ENCODE data around the gene FPR2. TPM values are rescaled to one million over a fixed set of nuclear protein-coding genes. Genes with fewer than 3 reads are reported as not detected.

The FPR2 gene
- total RNA-seq, 1 experiment from 2014 or later = 0.05 TPM

DNA sequence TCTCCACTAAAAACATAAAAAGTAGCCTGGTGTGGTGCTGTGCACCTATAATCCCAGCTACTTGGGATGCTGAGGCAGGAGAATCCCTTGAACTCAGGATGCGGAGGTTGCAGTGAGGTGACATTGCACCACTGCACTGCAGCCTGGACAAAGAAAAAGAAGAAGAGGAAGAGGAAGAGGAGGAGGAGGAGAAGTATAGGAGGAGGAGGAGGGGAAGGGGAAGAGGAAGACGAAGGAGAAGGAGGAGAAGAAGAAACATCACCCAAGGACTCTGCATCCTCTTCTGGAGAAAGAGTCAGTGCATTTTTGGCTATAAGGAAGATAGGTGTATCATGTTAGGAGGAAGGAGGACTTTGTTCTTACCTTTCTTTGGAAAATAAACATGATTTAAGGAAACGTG lies 21.0 kb downstream of the FPR2 start:
- DNase-seq (ENCODE audit: low read depth) = no peak

DNA sequence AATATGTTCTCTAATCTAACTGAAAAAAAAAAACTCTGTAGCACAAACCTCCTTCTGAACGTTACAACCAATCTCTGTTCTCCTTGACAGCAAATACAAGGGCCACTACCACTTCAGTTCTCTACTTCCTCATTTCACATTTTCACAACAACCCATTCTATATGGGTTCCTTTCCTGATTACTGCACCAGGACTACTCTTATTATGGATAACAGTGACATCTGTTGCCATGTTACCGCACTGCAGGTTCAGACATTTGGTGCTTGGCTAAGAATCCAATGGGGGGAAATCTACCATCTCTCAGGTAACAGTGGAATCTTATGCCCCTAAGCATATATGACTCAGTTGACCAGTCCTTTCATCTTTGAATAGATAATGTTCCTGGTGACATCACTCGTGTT lies 22.4 kb downstream of the FPR2 start:
- DNase-seq (ENCODE audit: low read depth) = peak; percentile 3

DNA sequence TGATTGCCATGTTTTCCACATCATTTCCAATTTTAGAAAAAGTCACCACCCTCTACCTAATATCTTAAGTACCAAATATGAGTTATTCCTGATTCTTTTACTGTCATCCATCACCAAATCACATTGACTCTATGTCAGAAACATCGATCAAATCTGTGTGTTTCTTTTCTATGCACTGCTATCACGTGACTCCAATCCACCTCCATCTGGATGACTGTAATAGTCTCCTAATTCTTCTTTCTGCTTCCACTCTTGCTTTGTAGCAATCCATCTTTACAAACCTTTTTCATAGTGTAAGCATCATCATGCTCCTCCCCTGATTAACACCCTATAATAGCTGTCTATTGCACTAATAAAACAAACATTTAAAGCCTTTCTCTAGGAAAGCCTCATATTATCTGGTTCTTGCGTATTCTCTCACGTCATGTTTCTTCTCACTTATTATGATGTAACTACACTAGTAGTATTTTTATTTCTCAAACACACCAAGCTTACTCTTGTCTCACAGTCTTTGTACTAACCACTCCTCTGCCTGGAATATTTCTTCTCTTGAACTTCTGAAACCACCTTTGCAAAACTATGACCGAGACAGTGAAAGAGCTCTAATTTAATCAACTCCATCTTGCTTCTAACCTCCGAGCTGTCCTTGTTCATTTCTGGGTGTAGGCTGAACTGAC lies 23.3 kb downstream of the FPR2 start:
- DNase-seq (ENCODE audit: low read depth) = no peak

- DNase-seq (ENCODE audit: low read depth) = peak; percentile 34
These were observed 24.1 kb downstream of the FPR2 start for GRCh38 chr19:51784922-51785690.

DNA sequence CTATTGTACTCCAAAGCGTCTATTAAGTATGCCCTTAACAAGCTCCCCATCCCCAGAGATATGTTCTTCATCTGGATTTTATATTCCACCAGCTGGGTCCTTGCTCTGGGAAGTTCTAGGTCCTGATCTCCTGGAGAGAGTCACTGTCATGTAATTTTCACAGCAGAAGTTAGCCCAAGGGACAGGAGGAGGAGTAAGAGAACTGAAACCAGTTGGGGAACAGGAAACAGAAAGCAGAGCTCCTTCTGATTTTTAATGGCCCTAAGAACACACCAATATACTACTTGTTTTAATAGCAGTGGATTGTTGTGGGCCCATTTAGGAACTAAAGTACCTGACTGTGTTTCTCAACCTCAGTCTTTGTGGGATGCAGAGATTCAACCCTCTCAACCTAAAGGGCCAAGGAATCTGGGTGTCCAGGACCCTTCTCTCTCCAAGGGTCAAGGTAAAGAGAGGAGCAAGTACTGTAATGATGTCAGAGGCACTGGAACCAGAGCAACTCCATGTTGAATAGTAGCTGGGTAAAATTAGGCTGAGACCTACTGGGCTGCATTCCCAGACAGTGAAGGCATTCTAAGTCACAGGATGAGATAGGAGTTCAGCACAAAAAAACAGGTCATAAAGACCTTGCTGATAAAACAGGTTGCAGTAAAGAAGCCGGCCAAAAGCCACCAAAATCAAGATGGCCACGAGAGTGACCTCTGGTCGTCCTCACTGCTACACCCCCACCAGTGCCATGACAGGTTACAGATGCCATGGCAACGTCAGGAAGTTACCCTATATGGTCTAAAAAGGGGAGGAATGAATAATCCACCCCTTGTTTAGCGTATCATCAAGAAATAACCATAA lies 25.9 kb downstream of the FPR2 start:
- DNase-seq (ENCODE audit: low read depth) = no peak

GRCh38 chr19:51788029-51788428 lies 27.0 kb downstream of the FPR2 start:
- no peak for DNase-seq (ENCODE audit: low read depth)

- no peak for DNase-seq (ENCODE audit: low read depth)
These were observed 28.2 kb downstream of the FPR2 start for GRCh38 chr19:51789061-51789795.

GRCh38 chr19:51792932-51793331 lies 32.0 kb downstream of the FPR2 start:
- DNase-seq (ENCODE audit: low read depth) = no peak

- DNase-seq (ENCODE audit: low read depth) = no peak
These were observed 33.0 kb downstream of the FPR2 start for GRCh38 chr19:51793994-51794393.

DNA sequence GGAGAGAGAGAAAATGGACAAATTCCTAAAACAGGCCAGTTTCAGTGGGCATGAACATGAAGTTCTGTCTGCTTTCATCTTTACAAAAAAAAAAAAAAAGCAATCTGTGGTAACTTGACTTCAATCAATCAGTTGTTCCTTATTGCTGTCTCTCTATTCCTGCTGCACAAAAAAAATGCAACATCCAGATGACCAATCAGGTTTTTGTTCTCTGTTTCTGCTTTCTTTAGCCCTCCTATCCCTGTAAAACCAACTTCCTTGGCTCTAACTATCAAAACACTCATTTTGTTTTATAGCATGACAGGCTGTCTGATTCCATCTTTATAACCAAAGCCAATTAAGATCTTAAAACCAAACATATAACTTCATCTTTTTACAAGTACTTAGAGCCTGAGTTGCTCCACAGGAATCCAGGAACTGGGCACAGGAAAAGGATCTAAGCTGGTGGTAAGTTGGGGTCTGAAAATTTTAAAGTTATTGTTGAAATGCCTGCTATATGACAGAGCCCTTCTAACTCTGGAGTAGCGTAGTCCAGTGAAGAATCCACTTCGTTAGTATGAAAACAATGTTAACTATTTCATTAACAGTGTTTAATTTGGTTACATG lies 34.0 kb downstream of the FPR2 start, which contains the start of gene FPR3:
Gene FPR3 (plus strand): TSS at position 273 of the 606 bp plus-strand sequence. CDS start 28,592 bp downstream, outside the sequence.
- DNase-seq (ENCODE audit: low read depth) = no peak

- no peak for DNase-seq (ENCODE audit: low read depth)
These were observed 35.3 kb downstream of the FPR2 start for GRCh38 chr19:51796195-51796679.

DNA sequence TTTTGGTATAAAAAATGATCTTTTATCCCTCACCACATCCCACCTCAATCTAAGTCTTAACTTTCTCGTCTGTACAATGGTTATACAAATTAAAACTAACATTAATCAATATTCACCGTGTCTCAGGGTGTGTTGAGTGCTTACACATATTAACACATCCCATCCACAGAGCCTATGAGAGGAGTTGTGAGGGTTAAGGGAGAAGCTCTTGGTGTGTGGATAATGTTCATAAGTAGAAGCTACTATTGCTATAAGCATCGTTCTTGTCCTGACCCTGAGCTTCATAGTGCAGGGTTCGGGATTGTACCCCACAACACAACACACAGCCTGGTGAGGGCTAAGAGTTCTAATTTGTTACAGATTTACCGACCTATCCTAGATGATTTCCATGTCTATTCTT lies 36.5 kb downstream of the FPR2 start:
- no peak for DNase-seq (ENCODE audit: low read depth)

GRCh38 chr19:51798062-51798461 lies 37.1 kb downstream of the FPR2 start:
- no peak for DNase-seq (ENCODE audit: low read depth)

- peak; percentile 88 for DNase-seq (ENCODE audit: low read depth)
These were observed 38.2 kb downstream of the FPR2 start for GRCh38 chr19:51799034-51799773.

DNA sequence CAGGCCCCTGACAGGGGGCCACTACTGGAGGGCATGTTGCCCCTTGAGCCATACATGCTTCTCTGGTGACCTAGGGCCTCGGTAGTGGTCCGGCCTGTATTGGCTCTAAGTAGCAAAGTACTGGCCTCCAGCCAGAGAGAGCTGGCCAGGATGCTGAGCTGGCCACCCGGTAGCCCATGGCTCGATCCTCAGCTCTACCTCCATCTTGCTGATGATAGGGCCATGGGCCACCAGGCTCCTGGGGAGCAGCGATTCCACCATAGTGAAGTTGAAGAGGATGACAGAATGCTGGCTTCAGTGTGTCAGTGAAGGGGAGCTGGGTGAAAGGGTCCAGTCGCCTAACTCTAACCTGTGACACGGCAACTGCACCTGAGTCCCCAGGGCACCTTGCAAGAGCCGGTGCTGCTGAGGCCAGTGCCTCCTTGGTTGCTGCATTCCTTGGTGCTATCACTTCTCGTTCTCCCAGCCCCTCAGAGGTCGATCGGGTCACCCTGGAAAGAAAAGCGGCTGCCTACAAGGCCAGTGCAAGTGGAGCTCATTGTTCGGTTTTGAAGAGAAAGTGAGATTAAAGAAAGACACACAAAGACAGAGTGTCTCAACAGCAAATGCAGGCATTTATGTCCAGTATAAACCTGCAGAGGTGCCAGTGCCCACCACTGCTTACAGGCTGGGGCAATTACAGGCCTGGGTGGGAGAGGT lies 38.9 kb downstream of the FPR2 start:
- DNase-seq (ENCODE audit: low read depth) = no peak

DNA sequence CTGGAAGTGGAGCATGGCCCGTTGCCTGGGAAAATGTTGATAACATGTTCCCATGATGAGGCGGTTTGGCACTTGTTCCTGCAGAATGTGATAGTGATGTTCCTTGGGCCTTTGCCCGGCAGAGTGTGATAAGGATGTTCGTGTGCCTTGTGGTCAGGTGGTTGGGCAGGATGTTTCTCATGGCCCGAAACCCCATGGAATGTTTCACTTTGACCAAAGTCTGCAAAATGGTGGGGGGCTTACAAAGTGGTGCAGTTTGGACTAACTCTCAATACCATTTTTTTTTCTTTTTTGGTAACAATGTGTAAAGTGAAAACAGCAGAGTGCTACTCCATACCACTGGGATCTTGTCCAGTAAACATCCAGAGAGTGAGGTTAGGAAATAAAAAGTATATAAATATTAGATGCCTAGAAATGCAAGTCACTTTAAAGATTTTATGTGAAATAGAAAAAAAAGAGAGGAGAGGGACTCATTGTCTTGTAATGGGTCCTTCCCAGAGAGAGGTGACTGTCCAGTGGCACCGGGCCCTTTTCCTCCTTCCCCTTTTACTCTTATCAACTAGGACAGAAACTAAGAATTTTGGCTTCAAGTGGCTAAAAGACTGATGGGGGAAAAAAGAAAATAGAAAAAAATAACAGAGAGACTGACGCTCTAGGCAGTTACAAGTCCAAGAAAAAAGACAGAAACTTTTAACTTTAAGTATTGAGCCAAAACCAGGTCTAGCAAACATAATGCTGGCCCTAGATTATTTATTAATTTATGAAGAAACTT lies 39.7 kb downstream of the FPR2 start:
- no peak for DNase-seq (ENCODE audit: low read depth)

DNA sequence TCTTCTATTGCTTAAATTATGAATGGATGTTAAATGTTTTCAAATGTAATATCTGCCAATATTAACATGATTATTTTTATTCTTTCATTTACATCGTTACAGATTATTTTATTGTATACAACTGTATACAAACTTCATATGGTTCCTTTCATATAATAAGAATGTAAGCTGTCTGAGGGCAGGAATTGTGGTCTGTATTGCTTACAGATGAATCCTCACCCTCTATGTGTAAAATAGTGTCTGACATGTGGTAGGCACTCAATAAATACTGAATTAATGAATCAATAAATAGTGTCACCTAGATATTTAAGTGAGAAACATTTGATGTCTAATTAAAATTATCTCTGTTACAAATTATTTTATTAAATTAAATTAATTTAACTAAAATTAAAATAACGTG lies 41.8 kb downstream of the FPR2 start:
- no peak for DNase-seq (ENCODE audit: low read depth)

- DNase-seq (ENCODE audit: low read depth) = no peak
These were observed 42.5 kb downstream of the FPR2 start for GRCh38 chr19:51803519-51803918.
